K562 (cell line): Measurements from ENCODE around the gene DNAH5. TPM values are rescaled to one million over a fixed set of nuclear protein-coding genes. Genes with fewer than 3 reads are reported as not detected.
"Not testable (repeated sequence)": the region's sequence is repeated elsewhere in the genome, so short reads cannot be mapped to it uniquely, and the experiment has no call there.

Experiments
- ATAC-seq: fragments of 200-7000 bp; cut with Tn5 transposase; 3 replicates; pipeline ENCODE4 v1.9.1; 2020; ENCODE audit warnings: moderate library complexity
- BruUV-seq: library from RNA; stranded (reverse); fragments of 400-500 nt; replicated peaks from 2 replicates; lab custom pipeline; 2021; lab: Mats Ljungman, UMichigan
- CTCF ChIA-PET: fragments of 300-600 bp; formaldehyde crosslinking; extraction: SDS; loops from one replicate; lab custom pipeline; 2021; ENCODE audit warnings: low intra/inter-chr PET ratio; lab: Yijun Ruan, JAX
- POLR2A ChIA-PET: fragments of 300-600, 350-650 bp; sonication (Branson Sonifier 250); formaldehyde crosslinking; extraction: SDS; loops from one replicate; lab custom pipeline; 2021; ENCODE audit warnings: antibody characterized with exemption, inconsistent platforms; lab: Yijun Ruan, JAX
- DNase-seq, 4 experiments: peaks; one replicate each; pipeline versions ENCODE4 v3.0.0 to v3.0.0-alpha.2; 2011 to 2018; ENCODE audit warnings: low spot score in 3 of 4, mixed read lengths in 3 of 4; ENCODE audit errors: extremely low read depth in 1 of 4
- FAIRE-seq: peaks from 2 replicates; lab custom pipeline; 2011; peaks lifted over from hg19 to GRCh38; lab: Jason Lieb, UNC
- H2AFZ ChIP-seq: 2 replicates; pipeline ENCODE4 v1.6.0; 2011; ENCODE audit warnings: low read depth, low read length, control low read depth, inconsistent platforms
- H3K27ac ChIP-seq: fragments of 200-600 bp; 3 replicates; pipeline ENCODE4 v1.8.0; 2011; ENCODE audit warnings: low read depth, mild to moderate bottlenecking, control low read depth, inconsistent platforms, low read length, moderate library complexity, mixed read lengths; ENCODE audit errors: extremely low read depth
- H3K27me3 ChIP-seq, 2 experiments: fragments of 300-600 bp in 1 of 2; 2 replicates in 1 of 2; 3 replicates in 1 of 2; pipeline versions ENCODE4 v1.6.0 to v1.8.0; 2011; ENCODE audit warnings: inconsistent platforms in 2 of 2, low read length in 2 of 2, mild to moderate bottlenecking in 1 of 2, mixed read lengths in 1 of 2, moderate library complexity in 1 of 2; ENCODE audit not compliant: control insufficient read depth in 2 of 2, insufficient read depth in 2 of 2
- H3K36me3 ChIP-seq: fragments of 300-600 bp; 3 replicates; pipeline ENCODE4 v1.8.0; 2011; ENCODE audit warnings: mild to moderate bottlenecking, low read length, inconsistent platforms; ENCODE audit not compliant: control insufficient read depth, insufficient read depth
- H3K4me1 ChIP-seq, 2 experiments: fragments of 200-600 bp in 1 of 2; replicated peaks in 1 of 2; 2 replicates in 1 of 2; 3 replicates in 1 of 2; pipeline versions ENCODE4 v1.5.1 to v1.8.0; 2011; ENCODE audit warnings: inconsistent platforms in 2 of 2, low read length in 2 of 2, mild to moderate bottlenecking in 1 of 2, mixed read lengths in 1 of 2, moderate library complexity in 1 of 2; ENCODE audit not compliant: control insufficient read depth in 2 of 2, insufficient read depth in 2 of 2
- H3K4me2 ChIP-seq: 2 replicates; pipeline ENCODE4 v1.6.1; 2011; ENCODE audit warnings: low read length, control low read depth, inconsistent platforms, mixed read lengths; ENCODE audit not compliant: insufficient read depth
- H3K4me3 ChIP-seq: fragments of 200-600 bp; sonication (generic), shearing (Covaris generic); 2 replicates; pipeline ENCODE4 v1.5.1; 2016; ENCODE audit warnings: control low read depth, inconsistent platforms
- H3K79me2 ChIP-seq: fragments of 200-600 bp; 3 replicates; pipeline ENCODE4 v1.8.0; 2011; ENCODE audit warnings: low read length, inconsistent platforms; ENCODE audit not compliant: control insufficient read depth, insufficient read depth
- H3K9ac ChIP-seq, 2 experiments: 2 replicates each; pipeline versions ENCODE4 v1.6.0 to v1.6.1; 2011; ENCODE audit warnings: low read depth in 2 of 2, low read length in 2 of 2, control low read depth in 1 of 2, inconsistent platforms in 1 of 2, mild to moderate bottlenecking in 1 of 2, mixed read lengths in 1 of 2; ENCODE audit not compliant: insufficient read depth in 1 of 2
- H3K9me1 ChIP-seq: one replicate; pipeline ENCODE4 v1.6.0; 2011; ENCODE audit warnings: inconsistent platforms, mild to moderate bottlenecking, low read length, moderate library complexity; ENCODE audit not compliant: control insufficient read depth, insufficient read depth
- H3K9me3 ChIP-seq: replicated peaks from 2 replicates; pipeline ENCODE4 v1.5.1; 2011; ENCODE audit warnings: low read depth, low read length, inconsistent platforms; ENCODE audit not compliant: control insufficient read depth, insufficient read depth
- H4K20me1 ChIP-seq: replicated peaks from 2 replicates; pipeline ENCODE4 v1.6.1; 2011; ENCODE audit warnings: low read length, inconsistent platforms, mixed read lengths; ENCODE audit not compliant: control insufficient read depth, insufficient read depth
- AFF1 ChIP-seq, 2 experiments: fragments of 450-650 bp; IDR thresholded peaks; 2 replicates each; pipeline ENCODE4 v1.6.1; 2018; ENCODE audit warnings: mild to moderate bottlenecking in 2 of 2, low read depth in 1 of 2; ENCODE audit not compliant: partially characterized antibody in 2 of 2
- DEAF1 ChIP-seq: fragments of 450-650 bp; formaldehyde crosslinking; IDR thresholded peaks from 2 replicates; pipeline ENCODE4 v1.4.0; 2020; ENCODE audit warnings: mild to moderate bottlenecking, moderate library complexity
- GABPB2 ChIP-seq: fragments of 250-450 bp; sonication (Bioruptor Pico); conservative IDR thresholded peaks from 2 replicates; pipeline ENCODE4 v1.5.1; 2021; ENCODE audit warnings: mild to moderate bottlenecking
- RCOR1 ChIP-seq, 2 experiments: IDR thresholded peaks; 2 replicates each; pipeline ENCODE4 v1.6.1; 2012; ENCODE audit warnings: low read depth in 2 of 2, low read length in 2 of 2, borderline replicate concordance in 1 of 2, improper control_type of control experiment in 1 of 2
- ZNF280B ChIP-seq: fragments of 250-450 bp; sonication (Bioruptor Pico); IDR thresholded peaks from 2 replicates; pipeline ENCODE4 v1.5.1; 2021; ENCODE audit warnings: mild to moderate bottlenecking
- WGBS: fragments of 100-300 bp; shearing (Covaris generic); methylation state at CpG from one replicate; pipeline ENCODE4 v1.1.6; 2016; ENCODE audit warnings: low coverage, mixed read lengths; ENCODE audit not compliant: insufficient coverage; ENCODE audit errors: missing lambda C conversion rate; 5-methylcytosine and 5-hydroxymethylcytosine counted together
- in situ Hi-C: fragments of 300-500 bp; cut with MboI; formaldehyde crosslinking; loops from 4 replicates; pipeline ENCODE4 v1.15.0; 2018; ENCODE audit warnings: inconsistent platforms, mixed read lengths
- intact Hi-C: fragments of 100-400 bp; cut with micrococcal nuclease; formaldehyde crosslinking; loops from 2 replicates; pipeline ENCODE4 v1.14.2; 2022
- polyA plus RNA-seq, 8 experiments: library from polyadenylated mRNA; depleted of rRNA in 4 of 8; stranded (reverse) in 5 of 8; unstranded in 3 of 8; fragments of >200 nt; fragmentation: Nextera tagmentation in 2 of 8; fragmentation: Illumina TruSeq in 1 of 8; extraction: Ambion mirVana in 2 of 8; extraction: Trizol in 1 of 8; gene quantifications; 2 replicates each; pipeline versions ENCODE4 v1.2.1 to v1.2.3, GENCODE V29; 2011 to 2014; ENCODE audit warnings: inconsistent platforms in 1 of 8, missing spikeins in 1 of 8
- total RNA-seq, 7 experiments: library from RNA; depleted of rRNA in 6 of 7; stranded (reverse); fragments of >200 nt in 6 of 7; fragmentation: Illumina TruSeq in 2 of 7; extraction: Trizol in 2 of 7; gene quantifications; 2 replicates each; pipeline versions ENCODE4 v1.2.1 to v1.2.3, GENCODE V29; 2011 to 2021; ENCODE audit warnings: low replicate concordance in 1 of 7

DNAH5 gene
- total and polyA plus RNA-seq, 9 of the 15 experiments (the other 6 are each of a cell fraction or from before 2014, with no cell fraction given): 0.03 TPM; not detected in 8

GRCh38 chr5:13804336-13804735 lies 140.2 kb downstream of the DNAH5 start:
- no peak overlapping the region for H3K4me3 ChIP-seq
- TF ChIP-seq RCOR1 (IDR thresholded peaks at IDR 0.05; ENCODE audit: borderline replicate concordance in 1 of 2, low read depth in 2 of 2, low read length in 2 of 2): no peak
- no peak for TF ChIP-seq ZNF280B (CRISPR knock-in tag)
- TF ChIP-seq GABPB2: no peak
- TF ChIP-seq DEAF1 (CRISPR knock-in tag): no peak
- no peak for TF ChIP-seq AFF1 (IDR thresholded peaks at IDR 0.05; ENCODE audit: low read depth in 1 of 2, partially characterized antibody in 2 of 2)
- TF ChIP-seq, all 486 proteins: peak for 0
- H3K27ac ChIP-seq: no peak overlapping the region
- WGBS: 0% methylated on average over 5 of the region's 5 CpGs
- no peaks in the 10 kb centered on the region for H3K9me1 ChIP-seq
- in situ Hi-C loops: no loop called here
- ATAC-seq (no peak), FAIRE-seq (no peak), DNase-seq (no peak)
- H2AFZ ChIP-seq: no peak overlapping the region
- POLR2A ChIA-PET: no interaction called here
- peaks cover 3% of the 10 kb centered on the region; the same call in 1 of the 2 replicates for H3K9me3 ChIP-seq
- intact Hi-C loops: no loop called here
- no TSS peak for BruUV-seq
- H3K27me3 ChIP-seq: no peaks in the 10 kb centered on the region
- H4K20me1 ChIP-seq: no peaks in the 10 kb centered on the region
- no peaks in the 10 kb centered on the region for H3K4me1 ChIP-seq
- no peak overlapping the region for H3K9ac ChIP-seq
- CTCF ChIA-PET: no interaction called here
- H3K4me2 ChIP-seq: no peak overlapping the region
- H3K36me3 ChIP-seq: no peaks in the 10 kb centered on the region
- no peaks in the 10 kb centered on the region for H3K79me2 ChIP-seq

- DNase-seq, H3K27me3 ChIP-seq, intact Hi-C loops, H3K9me1 ChIP-seq, H3K4me3 ChIP-seq, H3K79me2 ChIP-seq, H3K9me3 ChIP-seq, POLR2A ChIA-PET, in situ Hi-C loops, H3K9ac ChIP-seq, H3K27ac ChIP-seq, CTCF ChIA-PET, H3K36me3 ChIP-seq, BruUV-seq, H3K4me1 ChIP-seq, FAIRE-seq, H2AFZ ChIP-seq, H3K4me2 ChIP-seq, H4K20me1 ChIP-seq, ATAC-seq: not testable (repeated sequence)
- WGBS: 0% methylated on average over 2 of the region's 2 CpGs
These were observed 145.9 kb downstream of the DNAH5 start for GRCh38 chr5:13798569-13798968.
